ENCODE data around the gene RPS6KA2. TPM values are rescaled to one million over a fixed set of nuclear protein-coding genes. Genes with fewer than 3 reads are reported as not detected.
A peak's percentile ranks its signal among the peaks of the same experiment; 100 is the strongest.

RPS6KA2 gene
- total RNA-seq, 3 donors from 2014 or later: 23.7 to 124 (median 56.4) TPM

GRCh38 chr6:166603043-166603690, 23.9 kb downstream of the RPS6KA2 start:
- no peaks in the 10 kb centered on the region for H3K4me1 ChIP-seq
- no peak for DNase-seq (ENCODE audit: low spot score in 2 of 2)
- intact Hi-C loops (cut with DNase I; ENCODE audit: low total_unique reads): no loop called here
- H3K27me3 ChIP-seq: no peaks in the 10 kb centered on the region
- no peak overlapping the region for H3K27ac ChIP-seq
- H3K36me3 ChIP-seq: no peaks in the 10 kb centered on the region
- no peak for TF ChIP-seq POLR2A (IDR thresholded peaks at IDR 0.05)
- TF ChIP-seq CTCF (IDR thresholded peaks at IDR 0.05): no peak
- no peak for TF ChIP-seq POLR2AphosphoS5 (IDR thresholded peaks at IDR 0.05)
- H3K9me3 ChIP-seq: no peaks in the 10 kb centered on the region
- H3K4me3 ChIP-seq: no peak overlapping the region

GRCh38 chr6:166601956-166602355, 25.1 kb downstream of the RPS6KA2 start:
- intact Hi-C loops (cut with DNase I; ENCODE audit: low total_unique reads): no loop called here
- no peak for TF ChIP-seq CTCF (IDR thresholded peaks at IDR 0.05)
- TF ChIP-seq POLR2AphosphoS5 (IDR thresholded peaks at IDR 0.05): no peak
- TF ChIP-seq POLR2A (IDR thresholded peaks at IDR 0.05): no peak
- no peak for DNase-seq (ENCODE audit: low spot score in 2 of 2)
- Histone ChIP-seq H3K4me3 (no peak overlapping the region), H3K4me1 (no peaks in the 10 kb centered on the region), H3K27ac (no peak overlapping the region), H3K9me3 (no peaks in the 10 kb centered on the region), H3K36me3 (no peaks in the 10 kb centered on the region), H3K27me3 (no peaks in the 10 kb centered on the region)

- Histone ChIP-seq H3K4me1 (no peaks in the 10 kb centered on the region), H3K27ac (no peak overlapping the region), H3K36me3 (no peaks in the 10 kb centered on the region), H3K9me3 (no peaks in the 10 kb centered on the region), H3K4me3 (no peak overlapping the region), H3K27me3 (no peaks in the 10 kb centered on the region)
- TF ChIP-seq POLR2AphosphoS5 (IDR thresholded peaks at IDR 0.05) (no peak), POLR2A (IDR thresholded peaks at IDR 0.05) (no peak), CTCF (IDR thresholded peaks at IDR 0.05) (no peak)
- intact Hi-C loops (cut with DNase I; ENCODE audit: low total_unique reads): no loop called here
- DNase-seq (ENCODE audit: low spot score in 2 of 2): no peak
These were observed 26.1 kb downstream of the RPS6KA2 start for GRCh38 chr6:166600931-166601330.

GRCh38 chr6:166599205-166599604, 27.8 kb downstream of the RPS6KA2 start:
- no peak for TF ChIP-seq POLR2A (IDR thresholded peaks at IDR 0.05)
- no peak for TF ChIP-seq POLR2AphosphoS5 (IDR thresholded peaks at IDR 0.05)
- no peak for TF ChIP-seq CTCF (IDR thresholded peaks at IDR 0.05)
- Histone ChIP-seq H3K4me3 (no peak overlapping the region), H3K9me3 (no peaks in the 10 kb centered on the region), H3K27me3 (no peaks in the 10 kb centered on the region), H3K4me1 (no peaks in the 10 kb centered on the region), H3K27ac (peak overlapping the region; percentile 60 to 85), H3K36me3 (no peaks in the 10 kb centered on the region)
- intact Hi-C loops (cut with DNase I; ENCODE audit: low total_unique reads): no loop called here
- no peak for DNase-seq (ENCODE audit: low spot score in 2 of 2)

GRCh38 chr6:166598441-166599138, 28.5 kb downstream of the RPS6KA2 start:
- Histone ChIP-seq H3K9me3 (no peaks in the 10 kb centered on the region), H3K4me3 (no peak overlapping the region), H3K4me1 (no peaks in the 10 kb centered on the region), H3K27ac (peak overlapping the region; percentile 60 to 85), H3K27me3 (no peaks in the 10 kb centered on the region), H3K36me3 (no peaks in the 10 kb centered on the region)
- intact Hi-C loops (cut with DNase I; ENCODE audit: low total_unique reads): no loop called here
- peak in 1 of 2 donors; percentile 32 for DNase-seq (ENCODE audit: low spot score in 2 of 2)
- TF ChIP-seq CTCF (IDR thresholded peaks at IDR 0.05): no peak
- no peak for TF ChIP-seq POLR2A (IDR thresholded peaks at IDR 0.05)
- TF ChIP-seq POLR2AphosphoS5 (IDR thresholded peaks at IDR 0.05): peak in 2 of 3 donors; percentile 71 to 82

All from breast epithelium (tissue), 4 donors.